ENCODE results near the gene KIF5A.
"Not testable (repeated sequence)": the region's sequence is repeated elsewhere in the genome, so short reads cannot be mapped to it uniquely, and the experiment has no call there.

KIF5A gene

GRCh38 chr12:57560516-57560915, 10.7 kb downstream of the KIF5A start:
- Histone ChIP-seq H3K79me1 (ENCODE audit: low read depth, low read length) (peaks cover 2% of the 10 kb centered on the region), H3K14ac (ENCODE audit: low read length) (no peak overlapping the region), H3K36me3 (replicated peaks in 1 of 2; ENCODE audit: control insufficient read depth in 2 of 2, insufficient read depth in 2 of 2, low read length in 2 of 2) (no peaks in the 10 kb centered on the region), H2BK15ac (ENCODE audit: low read length) (no peak overlapping the region), H3K4me1 (ENCODE audit: control insufficient read depth in 2 of 2, insufficient read depth in 1 of 2, low read depth in 1 of 2, low read length in 2 of 2) (no peaks in the 10 kb centered on the region), H4K8ac (ENCODE audit: low read depth, low read length) (no peak overlapping the region), H3K9me3 (replicated peaks in 1 of 2; ENCODE audit: control insufficient read depth in 2 of 2, insufficient read depth in 1 of 2, low read depth in 1 of 2, low read length in 2 of 2) (no peaks in the 10 kb centered on the region), H2AK5ac (ENCODE audit: low read depth, low read length) (no peak overlapping the region), H2BK12ac (ENCODE audit: low read length) (no peak overlapping the region), H3K27ac (replicated peaks; ENCODE audit: low read length) (no peak overlapping the region), H2BK5ac (ENCODE audit: low read length) (no peak overlapping the region), H3K23ac (ENCODE audit: low read depth, low read length, poor library complexity) (no peak overlapping the region), H3K9ac (ENCODE audit: low read depth, low read length, poor library complexity) (no peak overlapping the region), H3K4me3 (ENCODE audit: low read length in 2 of 2) (no peak overlapping the region), H3K27me3 (ENCODE audit: control insufficient read depth in 3 of 3, insufficient read depth in 3 of 3, low read depth in 1 of 3, low read length in 3 of 3) (no peaks in the 10 kb centered on the region), H4K91ac (ENCODE audit: low read depth, low read length, poor library complexity) (no peak overlapping the region), H3K4me2 (ENCODE audit: insufficient read depth, low read length, poor library complexity, severe bottlenecking) (no peak overlapping the region), H3K18ac (ENCODE audit: low read length) (no peak overlapping the region), H2BK120ac (ENCODE audit: low read depth, low read length) (no peak overlapping the region), H3K4ac (ENCODE audit: low read length) (no peak overlapping the region), H2AFZ (ENCODE audit: low read length) (no peak overlapping the region)
- no CpG with 5 or more reads among the region's 2 CpGs for WGBS, 2 donors (ENCODE audit: extremely low coverage in 2 of 2, insufficient read length in 2 of 2, insufficient replicate concordance in 1 of 2)
- DNase-seq (ENCODE audit: low spot score) = no peak

GRCh38 chr12:57561117-57561516, 11.3 kb downstream of the KIF5A start:
- H3K18ac ChIP-seq (ENCODE audit: low read length); H3K36me3 ChIP-seq (replicated peaks in 1 of 2; ENCODE audit: control insufficient read depth in 2 of 2, insufficient read depth in 2 of 2, low read length in 2 of 2); H2BK15ac ChIP-seq (ENCODE audit: low read length); H2AFZ ChIP-seq (ENCODE audit: low read length); H3K9ac ChIP-seq (ENCODE audit: low read depth, low read length, poor library complexity); H3K27me3 ChIP-seq (ENCODE audit: control insufficient read depth in 3 of 3, insufficient read depth in 3 of 3, low read depth in 1 of 3, low read length in 3 of 3); DNase-seq (ENCODE audit: low spot score); H3K4me1 ChIP-seq (ENCODE audit: control insufficient read depth in 2 of 2, insufficient read depth in 1 of 2, low read depth in 1 of 2, low read length in 2 of 2); H3K4ac ChIP-seq (ENCODE audit: low read length); H4K91ac ChIP-seq (ENCODE audit: low read depth, low read length, poor library complexity); H3K23ac ChIP-seq (ENCODE audit: low read depth, low read length, poor library complexity); H3K4me3 ChIP-seq (ENCODE audit: low read length in 2 of 2); H3K9me3 ChIP-seq (replicated peaks in 1 of 2; ENCODE audit: control insufficient read depth in 2 of 2, insufficient read depth in 1 of 2, low read depth in 1 of 2, low read length in 2 of 2); H3K79me1 ChIP-seq (ENCODE audit: low read depth, low read length); H2AK5ac ChIP-seq (ENCODE audit: low read depth, low read length); H4K8ac ChIP-seq (ENCODE audit: low read depth, low read length); H2BK12ac ChIP-seq (ENCODE audit: low read length); H2BK5ac ChIP-seq (ENCODE audit: low read length); H2BK120ac ChIP-seq (ENCODE audit: low read depth, low read length); H3K14ac ChIP-seq (ENCODE audit: low read length); H3K27ac ChIP-seq (replicated peaks; ENCODE audit: low read length); H3K4me2 ChIP-seq (ENCODE audit: insufficient read depth, low read length, poor library complexity, severe bottlenecking): not testable (repeated sequence)
- WGBS, 2 donors (ENCODE audit: extremely low coverage in 2 of 2, insufficient read length in 2 of 2, insufficient replicate concordance in 1 of 2) = no CpG with 5 or more reads among the region's 1 CpG

GRCh38 chr12:57563358-57563757, 13.5 kb downstream of the KIF5A start:
- no peaks in the 10 kb centered on the region for H3K9me3 ChIP-seq (replicated peaks in 1 of 2; ENCODE audit: control insufficient read depth in 2 of 2, insufficient read depth in 1 of 2, low read depth in 1 of 2, low read length in 2 of 2)
- H3K27ac ChIP-seq (replicated peaks; ENCODE audit: low read length) = no peak overlapping the region
- H3K4ac ChIP-seq (ENCODE audit: low read length) = no peak overlapping the region
- no peak overlapping the region for H3K4me3 ChIP-seq (ENCODE audit: low read length in 2 of 2)
- no peaks in the 10 kb centered on the region for H3K27me3 ChIP-seq (ENCODE audit: control insufficient read depth in 3 of 3, insufficient read depth in 3 of 3, low read depth in 1 of 3, low read length in 3 of 3)
- H3K4me1 ChIP-seq (ENCODE audit: control insufficient read depth in 2 of 2, insufficient read depth in 1 of 2, low read depth in 1 of 2, low read length in 2 of 2) = no peaks in the 10 kb centered on the region
- H3K18ac ChIP-seq (ENCODE audit: low read length) = no peak overlapping the region
- H3K79me1 ChIP-seq (ENCODE audit: low read depth, low read length) = peaks cover 2% of the 10 kb centered on the region
- H4K91ac ChIP-seq (ENCODE audit: low read depth, low read length, poor library complexity) = no peak overlapping the region
- H2BK15ac ChIP-seq (ENCODE audit: low read length) = no peak overlapping the region
- H3K9ac ChIP-seq (ENCODE audit: low read depth, low read length, poor library complexity) = no peak overlapping the region
- H2BK120ac ChIP-seq (ENCODE audit: low read depth, low read length) = no peak overlapping the region
- no peak overlapping the region for H2AK5ac ChIP-seq (ENCODE audit: low read depth, low read length)
- DNase-seq (ENCODE audit: low spot score) = no peak
- WGBS, 2 donors (ENCODE audit: extremely low coverage in 2 of 2, insufficient read length in 2 of 2, insufficient replicate concordance in 1 of 2) = no CpG with 5 or more reads among the region's 4 CpGs
- peaks cover 0 to 2% of the 10 kb centered on the region in 2 donors for H3K36me3 ChIP-seq (replicated peaks in 1 of 2; ENCODE audit: control insufficient read depth in 2 of 2, insufficient read depth in 2 of 2, low read length in 2 of 2)
- no peak overlapping the region for H3K23ac ChIP-seq (ENCODE audit: low read depth, low read length, poor library complexity)
- H3K4me2 ChIP-seq (ENCODE audit: insufficient read depth, low read length, poor library complexity, severe bottlenecking) = no peak overlapping the region
- no peak overlapping the region for H2AFZ ChIP-seq (ENCODE audit: low read length)
- H3K14ac ChIP-seq (ENCODE audit: low read length) = no peak overlapping the region
- H2BK5ac ChIP-seq (ENCODE audit: low read length) = no peak overlapping the region
- H4K8ac ChIP-seq (ENCODE audit: low read depth, low read length) = no peak overlapping the region
- H2BK12ac ChIP-seq (ENCODE audit: low read length) = no peak overlapping the region

GRCh38 chr12:57564178-57564740, 14.4 kb downstream of the KIF5A start:
- Histone ChIP-seq H4K8ac (ENCODE audit: low read depth, low read length) (no peak overlapping the region), H2BK12ac (ENCODE audit: low read length) (no peak overlapping the region), H2AFZ (ENCODE audit: low read length) (no peak overlapping the region), H2AK5ac (ENCODE audit: low read depth, low read length) (no peak overlapping the region), H4K91ac (ENCODE audit: low read depth, low read length, poor library complexity) (no peak overlapping the region), H3K4me1 (ENCODE audit: control insufficient read depth in 2 of 2, insufficient read depth in 1 of 2, low read depth in 1 of 2, low read length in 2 of 2) (no peaks in the 10 kb centered on the region), H3K4ac (ENCODE audit: low read length) (no peak overlapping the region), H2BK15ac (ENCODE audit: low read length) (no peak overlapping the region), H3K9ac (ENCODE audit: low read depth, low read length, poor library complexity) (no peak overlapping the region), H3K9me3 (replicated peaks in 1 of 2; ENCODE audit: control insufficient read depth in 2 of 2, insufficient read depth in 1 of 2, low read depth in 1 of 2, low read length in 2 of 2) (peaks cover 0 to 2% of the 10 kb centered on the region in 2 donors), H3K27me3 (ENCODE audit: control insufficient read depth in 3 of 3, insufficient read depth in 3 of 3, low read depth in 1 of 3, low read length in 3 of 3) (no peaks in the 10 kb centered on the region), H3K18ac (ENCODE audit: low read length) (no peak overlapping the region), H3K79me1 (ENCODE audit: low read depth, low read length) (peaks cover 2% of the 10 kb centered on the region), H3K4me2 (ENCODE audit: insufficient read depth, low read length, poor library complexity, severe bottlenecking) (no peak overlapping the region), H3K4me3 (ENCODE audit: low read length in 2 of 2) (no peak overlapping the region), H2BK120ac (ENCODE audit: low read depth, low read length) (no peak overlapping the region), H2BK5ac (ENCODE audit: low read length) (no peak overlapping the region), H3K27ac (replicated peaks; ENCODE audit: low read length) (no peak overlapping the region), H3K36me3 (replicated peaks in 1 of 2; ENCODE audit: control insufficient read depth in 2 of 2, insufficient read depth in 2 of 2, low read length in 2 of 2) (peaks cover 3 to 6% of the 10 kb centered on the region in 2 donors), H3K14ac (ENCODE audit: low read length) (no peak overlapping the region), H3K23ac (ENCODE audit: low read depth, low read length, poor library complexity) (no peak overlapping the region)
- no peak for DNase-seq (ENCODE audit: low spot score)
- WGBS, 2 donors (ENCODE audit: extremely low coverage in 2 of 2, insufficient read length in 2 of 2, insufficient replicate concordance in 1 of 2) = no CpG with 5 or more reads among the region's 7 CpGs

All from neuronal stem cell (in vitro differentiated cells).